Measurements from ENCODE around the gene TMEM38A. TPM values are rescaled to one million over a fixed set of nuclear protein-coding genes. Genes with fewer than 3 reads are reported as not detected.
A peak's percentile ranks its signal among the peaks of the same experiment; 100 is the strongest.
"Not testable (repeated sequence)": the region's sequence is repeated elsewhere in the genome, so short reads cannot be mapped to it uniquely, and the experiment has no call there.

Gene TMEM38A
- polyA plus RNA-seq, 1 donor from 2014 or later: 8.6 TPM

DNA sequence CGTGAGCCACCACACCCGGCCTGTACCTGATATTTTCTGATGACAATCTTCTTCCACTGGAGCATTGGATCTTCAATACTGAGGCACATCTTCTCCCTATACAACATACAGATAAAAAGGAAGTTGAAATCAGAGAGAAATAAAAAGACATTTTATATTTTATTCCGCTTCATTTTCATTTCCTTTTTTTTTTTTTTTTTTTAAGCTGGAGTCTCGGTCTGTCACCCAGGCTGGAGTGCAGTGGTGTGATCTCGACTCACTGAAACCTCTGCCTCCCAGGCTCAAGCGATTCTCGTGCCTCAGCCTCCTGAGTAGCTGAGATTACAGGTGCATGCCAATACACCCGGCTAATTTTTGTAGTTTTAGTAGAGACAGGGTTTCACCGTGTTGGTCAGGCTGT is 51.4 kb downstream of the TMEM38A start:
- not testable (repeated sequence) for H3K9me2 ChIP-seq (ENCODE audit: insufficient read depth, low read length); H3K27ac ChIP-seq (ENCODE audit: low read length); H3K4me3 ChIP-seq (ENCODE audit: low read length); H3F3A ChIP-seq (ENCODE audit: insufficient read depth, low read length, poor library complexity, severe bottlenecking); H3K27me3 ChIP-seq (ENCODE audit: insufficient read depth, low read depth, low read length); H3K79me2 ChIP-seq (replicated peaks; ENCODE audit: insufficient read depth, low read length); H2AFZ ChIP-seq (ENCODE audit: low read depth, low read length); H3K9me3 ChIP-seq (ENCODE audit: low read length); H3K9ac ChIP-seq (ENCODE audit: low read length); H3K4me2 ChIP-seq (ENCODE audit: low read length); H4K20me1 ChIP-seq (ENCODE audit: insufficient read depth); H3K36me3 ChIP-seq (ENCODE audit: insufficient read depth, low read length)

DNA sequence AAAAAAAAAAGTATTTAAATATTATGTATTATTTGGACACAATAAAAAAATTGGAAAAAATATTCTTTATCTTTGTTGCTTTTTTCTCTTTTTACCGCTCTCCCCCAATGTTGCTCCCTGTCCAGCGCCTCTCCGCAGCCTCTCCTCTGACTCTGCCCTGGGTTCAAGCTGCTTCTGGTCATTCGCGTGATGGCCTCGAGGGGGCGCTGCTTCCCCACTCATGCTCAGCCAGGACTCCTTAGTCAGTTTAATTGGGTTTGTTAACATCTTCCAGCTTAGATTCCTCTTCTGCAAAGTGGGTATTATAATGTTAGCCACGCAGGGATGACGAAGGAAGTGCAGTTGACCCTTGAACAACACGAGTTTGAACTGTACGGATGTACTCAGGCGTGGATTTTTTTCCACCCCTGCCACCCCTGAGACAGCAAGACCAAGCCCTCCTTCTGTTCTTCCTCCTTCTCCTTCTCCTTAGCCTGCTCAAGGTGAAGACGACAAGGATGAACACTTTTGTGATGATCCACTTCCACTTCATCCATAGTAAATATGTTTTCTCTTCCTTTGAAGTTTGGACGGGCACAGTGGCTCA is 53.9 kb downstream of the TMEM38A start:
- H3K9ac ChIP-seq (ENCODE audit: low read length): no peak overlapping the region
- H3K9me2 ChIP-seq (ENCODE audit: insufficient read depth, low read length): no peaks in the 10 kb centered on the region
- H3K36me3 ChIP-seq (ENCODE audit: insufficient read depth, low read length): no peaks in the 10 kb centered on the region
- no peaks in the 10 kb centered on the region for H3F3A ChIP-seq (ENCODE audit: insufficient read depth, low read length, poor library complexity, severe bottlenecking)
- H3K4me2 ChIP-seq (ENCODE audit: low read length): no peak overlapping the region
- no peaks in the 10 kb centered on the region for H3K79me2 ChIP-seq (replicated peaks; ENCODE audit: insufficient read depth, low read length)
- H3K9me3 ChIP-seq (ENCODE audit: low read length): no peaks in the 10 kb centered on the region
- no peak overlapping the region for H3K27ac ChIP-seq (ENCODE audit: low read length)
- no peaks in the 10 kb centered on the region for H3K27me3 ChIP-seq (ENCODE audit: insufficient read depth, low read depth, low read length)
- no peak overlapping the region for H3K4me3 ChIP-seq (ENCODE audit: low read length)
- TF ChIP-seq, protein P1, sequence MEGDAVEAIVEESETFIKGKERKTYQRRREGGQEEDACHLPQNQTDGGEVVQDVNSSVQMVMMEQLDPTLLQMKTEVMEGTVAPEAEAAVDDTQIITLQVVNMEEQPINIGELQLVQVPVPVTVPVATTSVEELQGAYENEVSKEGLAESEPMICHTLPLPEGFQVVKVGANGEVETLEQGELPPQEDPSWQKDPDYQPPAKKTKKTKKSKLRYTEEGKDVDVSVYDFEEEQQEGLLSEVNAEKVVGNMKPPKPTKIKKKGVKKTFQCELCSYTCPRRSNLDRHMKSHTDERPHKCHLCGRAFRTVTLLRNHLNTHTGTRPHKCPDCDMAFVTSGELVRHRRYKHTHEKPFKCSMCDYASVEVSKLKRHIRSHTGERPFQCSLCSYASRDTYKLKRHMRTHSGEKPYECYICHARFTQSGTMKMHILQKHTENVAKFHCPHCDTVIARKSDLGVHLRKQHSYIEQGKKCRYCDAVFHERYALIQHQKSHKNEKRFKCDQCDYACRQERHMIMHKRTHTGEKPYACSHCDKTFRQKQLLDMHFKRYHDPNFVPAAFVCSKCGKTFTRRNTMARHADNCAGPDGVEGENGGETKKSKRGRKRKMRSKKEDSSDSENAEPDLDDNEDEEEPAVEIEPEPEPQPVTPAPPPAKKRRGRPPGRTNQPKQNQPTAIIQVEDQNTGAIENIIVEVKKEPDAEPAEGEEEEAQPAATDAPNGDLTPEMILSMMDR (IDR thresholded peaks at IDR 0.05; ENCODE audit: poor library complexity, severe bottlenecking): peak; percentile 67
- TF ChIP-seq RAD21 (conservative IDR thresholded peaks at IDR 0.05) (peak; percentile 66), EZH2 (IDR thresholded peaks at IDR 0.05; ENCODE audit: borderline replicate concordance, insufficient read depth, low read length, poor library complexity, severe bottlenecking) (no peak), SMC3 (conservative IDR thresholded peaks at IDR 0.05; ENCODE audit: poor library complexity) (peak; percentile 44)
- TF ChIP-seq, protein P2, sequence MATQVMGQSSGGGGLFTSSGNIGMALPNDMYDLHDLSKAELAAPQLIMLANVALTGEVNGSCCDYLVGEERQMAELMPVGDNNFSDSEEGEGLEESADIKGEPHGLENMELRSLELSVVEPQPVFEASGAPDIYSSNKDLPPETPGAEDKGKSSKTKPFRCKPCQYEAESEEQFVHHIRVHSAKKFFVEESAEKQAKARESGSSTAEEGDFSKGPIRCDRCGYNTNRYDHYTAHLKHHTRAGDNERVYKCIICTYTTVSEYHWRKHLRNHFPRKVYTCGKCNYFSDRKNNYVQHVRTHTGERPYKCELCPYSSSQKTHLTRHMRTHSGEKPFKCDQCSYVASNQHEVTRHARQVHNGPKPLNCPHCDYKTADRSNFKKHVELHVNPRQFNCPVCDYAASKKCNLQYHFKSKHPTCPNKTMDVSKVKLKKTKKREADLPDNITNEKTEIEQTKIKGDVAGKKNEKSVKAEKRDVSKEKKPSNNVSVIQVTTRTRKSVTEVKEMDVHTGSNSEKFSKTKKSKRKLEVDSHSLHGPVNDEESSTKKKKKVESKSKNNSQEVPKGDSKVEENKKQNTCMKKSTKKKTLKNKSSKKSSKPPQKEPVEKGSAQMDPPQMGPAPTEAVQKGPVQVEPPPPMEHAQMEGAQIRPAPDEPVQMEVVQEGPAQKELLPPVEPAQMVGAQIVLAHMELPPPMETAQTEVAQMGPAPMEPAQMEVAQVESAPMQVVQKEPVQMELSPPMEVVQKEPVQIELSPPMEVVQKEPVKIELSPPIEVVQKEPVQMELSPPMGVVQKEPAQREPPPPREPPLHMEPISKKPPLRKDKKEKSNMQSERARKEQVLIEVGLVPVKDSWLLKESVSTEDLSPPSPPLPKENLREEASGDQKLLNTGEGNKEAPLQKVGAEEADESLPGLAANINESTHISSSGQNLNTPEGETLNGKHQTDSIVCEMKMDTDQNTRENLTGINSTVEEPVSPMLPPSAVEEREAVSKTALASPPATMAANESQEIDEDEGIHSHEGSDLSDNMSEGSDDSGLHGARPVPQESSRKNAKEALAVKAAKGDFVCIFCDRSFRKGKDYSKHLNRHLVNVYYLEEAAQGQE (IDR thresholded peaks at IDR 0.05; ENCODE audit: borderline replicate concordance): no peak
- no peak overlapping the region for H2AFZ ChIP-seq (ENCODE audit: low read depth, low read length)
- H4K20me1 ChIP-seq (ENCODE audit: insufficient read depth): no peaks in the 10 kb centered on the region

DNA sequence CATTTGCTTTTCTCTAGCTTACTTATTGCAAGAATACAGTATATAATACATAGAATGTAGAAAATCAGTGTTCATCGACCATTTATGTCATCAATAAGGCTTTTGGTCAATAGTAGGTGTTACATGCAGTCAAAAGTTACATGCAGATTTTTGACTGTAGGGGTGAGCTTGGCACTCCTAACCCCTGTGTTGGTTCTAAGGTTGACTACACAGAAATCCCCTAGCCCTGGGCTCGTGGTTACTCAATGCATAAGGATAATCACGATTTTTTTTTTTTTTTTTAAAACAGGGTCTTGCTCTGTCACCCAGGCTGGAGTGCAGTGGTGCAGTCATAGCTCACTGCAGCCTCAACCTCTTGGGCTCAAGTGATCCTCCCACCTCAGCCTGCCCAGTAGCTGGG is 54.7 kb downstream of the TMEM38A start:
- H4K20me1 ChIP-seq (ENCODE audit: insufficient read depth): no peaks in the 10 kb centered on the region
- no peak overlapping the region for H3K4me2 ChIP-seq (ENCODE audit: low read length)
- H3F3A ChIP-seq (ENCODE audit: insufficient read depth, low read length, poor library complexity, severe bottlenecking): no peaks in the 10 kb centered on the region
- H2AFZ ChIP-seq (ENCODE audit: low read depth, low read length): no peak overlapping the region
- no peak overlapping the region for H3K27ac ChIP-seq (ENCODE audit: low read length)
- no peak for TF ChIP-seq RAD21 (conservative IDR thresholded peaks at IDR 0.05)
- TF ChIP-seq, protein P2 (IDR thresholded peaks at IDR 0.05; ENCODE audit: borderline replicate concordance): no peak
- TF ChIP-seq, protein P1 (IDR thresholded peaks at IDR 0.05; ENCODE audit: poor library complexity, severe bottlenecking): no peak
- no peak for TF ChIP-seq EP300 (conservative IDR thresholded peaks at IDR 0.05; ENCODE audit: poor library complexity, severe bottlenecking)
- TF ChIP-seq SMC3 (conservative IDR thresholded peaks at IDR 0.05; ENCODE audit: poor library complexity): no peak
- no peak for TF ChIP-seq TAF1 (IDR thresholded peaks at IDR 0.05; ENCODE audit: low read depth)
- no peak for TF ChIP-seq MXI1 (conservative IDR thresholded peaks at IDR 0.05; ENCODE audit: poor library complexity, severe bottlenecking)
- no peak for TF ChIP-seq POLR2AphosphoS5 (IDR thresholded peaks at IDR 0.05)
- TF ChIP-seq EZH2 (IDR thresholded peaks at IDR 0.05; ENCODE audit: borderline replicate concordance, insufficient read depth, low read length, poor library complexity, severe bottlenecking): no peak
- H3K27me3 ChIP-seq (ENCODE audit: insufficient read depth, low read depth, low read length): no peaks in the 10 kb centered on the region
- no peaks in the 10 kb centered on the region for H3K79me2 ChIP-seq (replicated peaks; ENCODE audit: insufficient read depth, low read length)
- no peaks in the 10 kb centered on the region for H3K9me2 ChIP-seq (ENCODE audit: insufficient read depth, low read length)
- H3K4me3 ChIP-seq (ENCODE audit: low read length): no peak overlapping the region
- no peaks in the 10 kb centered on the region for H3K36me3 ChIP-seq (ENCODE audit: insufficient read depth, low read length)
- no peak overlapping the region for H3K9ac ChIP-seq (ENCODE audit: low read length)
- no peaks in the 10 kb centered on the region for H3K9me3 ChIP-seq (ENCODE audit: low read length)

Measured in neural cell (in vitro differentiated cells).